Measurements from ENCODE around the gene A4GALT. TPM values are rescaled to one million over a fixed set of nuclear protein-coding genes. Genes with fewer than 3 reads are reported as not detected.
A peak's percentile ranks its signal among the peaks of the same experiment; 100 is the strongest.
"Not testable (repeated sequence)": the region's sequence is repeated elsewhere in the genome, so short reads cannot be mapped to it uniquely, and the experiment has no call there.

Gene A4GALT
- total RNA-seq, 2 donors from 2014 or later = 3.1 to 6.9 TPM

GRCh38 chr22:42752912-42753311 lies 32.2 kb upstream of the A4GALT start:
- Histone ChIP-seq H3K4me3 (no peak overlapping the region), H3K36me3 (replicated peaks in 1 of 2; ENCODE audit: insufficient read depth in 1 of 2, low read depth in 2 of 2) (no peaks in the 10 kb centered on the region), H3K4me1 (peaks cover 13% of the 10 kb centered on the region), H3K27me3 (no peaks in the 10 kb centered on the region), H3K9me3 (no peaks in the 10 kb centered on the region), H3K27ac (peak overlapping the region in 1 of 4 donors; percentile 27)
- WGBS, 2 donors = 81 to 83% methylated on average over 7 of the region's 7 CpGs
- intact Hi-C loops (cut with DNase I) = no loop called here
- TF ChIP-seq POLR2A (IDR thresholded peaks at IDR 0.05) (no peak), CTCF (IDR thresholded peaks at IDR 0.05) (no peak)
- no peak for ATAC-seq
- no peak for DNase-seq

- Histone ChIP-seq H3K9me3 (no peaks in the 10 kb centered on the region), H3K4me1 (peaks cover 13% of the 10 kb centered on the region), H3K36me3 (replicated peaks in 1 of 2; ENCODE audit: insufficient read depth in 1 of 2, low read depth in 2 of 2) (no peaks in the 10 kb centered on the region), H3K27me3 (no peaks in the 10 kb centered on the region), H3K4me3 (no peak overlapping the region), H3K27ac (peak overlapping the region in 2 of 4 donors; percentile 7 to 27)
- TF ChIP-seq POLR2A (IDR thresholded peaks at IDR 0.05) (no peak), CTCF (IDR thresholded peaks at IDR 0.05) (no peak)
- ATAC-seq (no peak), DNase-seq (no peak)
- WGBS, 2 donors = 62 to 64% methylated on average over 5 to 12 of the region's 12 CpGs
- intact Hi-C loops (cut with DNase I) = no loop called here
These were observed 31.6 kb upstream of the A4GALT start for GRCh38 chr22:42752230-42752746.

- 68 to 88% methylated on average over 2 to 6 of the region's 28 CpGs for WGBS, 2 donors
- H3K4me1 ChIP-seq = peaks cover 13% of the 10 kb centered on the region
- H3K27ac ChIP-seq; H3K9me3 ChIP-seq; H3K27me3 ChIP-seq; ATAC-seq; H3K36me3 ChIP-seq (replicated peaks in 1 of 2; ENCODE audit: insufficient read depth in 1 of 2, low read depth in 2 of 2); H3K4me3 ChIP-seq; DNase-seq; intact Hi-C loops (cut with DNase I): not testable (repeated sequence)
These were observed 29.8 kb upstream of the A4GALT start for GRCh38 chr22:42750421-42750820.

- TF ChIP-seq CTCF (IDR thresholded peaks at IDR 0.05) (no peak), POLR2A (IDR thresholded peaks at IDR 0.05) (no peak)
- WGBS, 2 donors = 69 to 78% methylated on average over 13 of the region's 14 CpGs
- ATAC-seq (peak; percentile 25), DNase-seq (no peak)
- no peak overlapping the region for H3K4me3 ChIP-seq
- H3K4me1 ChIP-seq = no peaks in the 10 kb centered on the region
- H3K27ac ChIP-seq = peak overlapping the region in 2 of 4 donors; percentile 10 to 54
- intact Hi-C loops (cut with DNase I) = no loop called here
- H3K27me3 ChIP-seq = no peaks in the 10 kb centered on the region
- no peaks in the 10 kb centered on the region for H3K36me3 ChIP-seq (replicated peaks in 1 of 2; ENCODE audit: insufficient read depth in 1 of 2, low read depth in 2 of 2)
- H3K9me3 ChIP-seq = no peaks in the 10 kb centered on the region
These were observed 27.2 kb upstream of the A4GALT start for GRCh38 chr22:42747701-42748513.

GRCh38 chr22:42745118-42745517 lies 24.4 kb upstream of the A4GALT start:
- DNase-seq (no peak), ATAC-seq (no peak)
- intact Hi-C loops (cut with DNase I) = no loop called here
- Histone ChIP-seq H3K4me3 (no peak overlapping the region), H3K27me3 (no peaks in the 10 kb centered on the region), H3K4me1 (no peaks in the 10 kb centered on the region), H3K9me3 (no peaks in the 10 kb centered on the region), H3K36me3 (replicated peaks in 1 of 2; ENCODE audit: insufficient read depth in 1 of 2, low read depth in 2 of 2) (no peaks in the 10 kb centered on the region), H3K27ac (peak overlapping the region in 2 of 4 donors; percentile 14 to 29)
- TF ChIP-seq CTCF (IDR thresholded peaks at IDR 0.05) (no peak), POLR2A (IDR thresholded peaks at IDR 0.05) (no peak)
- WGBS, 2 donors = 80 to 82% methylated on average over 11 of the region's 11 CpGs
